DOHH2 (cell line): ENCODE results near the gene SNX3.

Source experiments
- H3F3A ChIP-seq: fragments of 200-600 bp; sonication (generic), shearing (Covaris generic); 2 replicates; pipeline ENCODE4 v1.6.0; 2016; ENCODE audit warnings: antibody characterized with exemption, mild to moderate bottlenecking; ENCODE audit not compliant: control insufficient read depth, insufficient read depth
- H3K27ac ChIP-seq: fragments of 200-600 bp; sonication (generic); 2 replicates; pipeline ENCODE4 v1.5.1; 2014; ENCODE audit warnings: low read depth, mild to moderate bottlenecking, low read length, moderate library complexity
- H3K27me3 ChIP-seq: fragments of 200-600 bp; sonication (generic); 2 replicates; pipeline ENCODE4 v1.6.1; 2014; ENCODE audit warnings: mild to moderate bottlenecking, low read length, mixed read lengths; ENCODE audit not compliant: control insufficient read depth
- H3K36me3 ChIP-seq: fragments of 200-600 bp; sonication (generic); 2 replicates; pipeline ENCODE4 v1.6.1; 2014; ENCODE audit warnings: mild to moderate bottlenecking, low read length, moderate library complexity, mixed read lengths; ENCODE audit not compliant: control insufficient read depth
- H3K4me1 ChIP-seq: fragments of 200-600 bp; sonication (generic); 2 replicates; pipeline ENCODE4 v1.6.1; 2014; ENCODE audit warnings: mild to moderate bottlenecking, low read length, mixed read lengths; ENCODE audit not compliant: control insufficient read depth
- H3K4me2 ChIP-seq: fragments of 200-600 bp; sonication (generic); 2 replicates; pipeline ENCODE4 v1.6.0; 2014; ENCODE audit warnings: mild to moderate bottlenecking, low read length, moderate library complexity
- H3K4me3 ChIP-seq: fragments of 200-600 bp; sonication (generic); 2 replicates; pipeline ENCODE4 v1.5.1; 2014; ENCODE audit warnings: mild to moderate bottlenecking, low read length, mixed read lengths
- H3K79me2 ChIP-seq: fragments of 200-600 bp; sonication (generic); 2 replicates; pipeline ENCODE4 v1.6.1; 2014; ENCODE audit warnings: mild to moderate bottlenecking, low read length, mixed read lengths; ENCODE audit not compliant: control insufficient read depth
- H3K9me2 ChIP-seq: fragments of 200-600 bp; sonication (generic); replicated peaks from 2 replicates; pipeline ENCODE4 v1.6.1; 2014; ENCODE audit warnings: mild to moderate bottlenecking, low read length, mixed read lengths; ENCODE audit not compliant: control insufficient read depth
- H3K9me3 ChIP-seq: fragments of 200-600 bp; sonication (generic); 2 replicates; pipeline ENCODE4 v1.6.1; 2014; ENCODE audit warnings: antibody characterized with exemption, low read length, mixed read lengths; ENCODE audit not compliant: control insufficient read depth, insufficient read depth
- H4K20me1 ChIP-seq: fragments of 200-600 bp; sonication (generic); 2 replicates; pipeline ENCODE4 v1.6.0; 2014; ENCODE audit warnings: low read depth, mild to moderate bottlenecking, antibody characterized with exemption, low read length, moderate library complexity; ENCODE audit not compliant: control insufficient read depth, insufficient read depth
- EZH2phosphoT487 ChIP-seq: fragments of 200-600 bp; sonication (generic); IDR thresholded peaks from 2 replicates; pipeline ENCODE4 v1.6.1; 2017; ENCODE audit warnings: borderline replicate concordance, mild to moderate bottlenecking, antibody characterized with exemption, low read length, moderate library complexity, mixed read lengths
- TF ChIP-seq, protein P1 (sequence below): fragments of 200-600 bp; sonication (generic); IDR thresholded peaks from one replicate; pipeline ENCODE4 v1.5.1; 2014; ENCODE audit warnings: antibody characterized with exemption, mild to moderate bottlenecking, low read depth, low read length; ENCODE audit not compliant: poor library complexity, severe bottlenecking

Gene SNX3

DNA sequence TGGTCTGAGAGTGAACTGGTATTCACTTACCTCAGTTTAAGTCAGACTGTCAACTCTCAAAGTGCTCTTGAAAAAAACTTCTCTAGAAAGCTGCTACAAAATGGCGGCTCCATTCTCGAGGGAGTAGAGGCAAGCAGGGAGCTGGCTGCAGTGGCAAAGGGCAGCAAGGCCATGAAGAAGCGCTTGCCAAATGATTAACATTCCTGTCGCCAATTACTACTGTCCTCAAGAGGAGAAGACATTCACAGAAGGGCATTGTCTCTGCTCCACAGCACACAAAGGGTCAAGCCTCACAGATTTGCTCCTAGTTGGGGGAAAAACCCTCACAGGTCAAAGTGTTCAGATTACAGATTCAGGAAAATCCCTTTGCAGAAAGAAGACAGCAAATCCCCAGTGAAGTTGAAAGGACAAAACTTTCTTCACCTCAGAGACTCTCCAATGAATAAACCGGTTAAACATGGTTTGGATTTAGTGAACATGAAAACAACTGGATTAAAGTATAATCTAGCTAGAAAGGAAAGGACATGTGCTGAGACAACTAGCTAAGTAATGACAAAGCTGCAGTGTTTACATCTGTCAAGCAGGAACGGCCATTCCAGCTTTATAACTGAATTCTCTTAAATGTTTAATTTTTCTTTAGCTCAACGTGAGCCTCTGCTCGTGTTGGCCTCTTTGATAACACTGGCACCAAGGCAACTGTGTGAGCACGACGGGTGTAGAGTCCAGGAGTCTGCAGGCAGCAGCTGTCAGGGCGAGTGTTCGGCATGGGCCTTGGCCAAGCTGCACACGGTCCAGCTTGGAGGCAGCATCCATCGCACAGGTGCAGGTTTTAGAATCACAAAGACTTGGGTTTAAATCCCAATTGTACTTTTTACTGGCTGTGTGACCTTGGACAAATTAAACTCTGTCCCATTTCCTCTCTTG, 57.4 kb downstream of the SNX3 start:
- no peak overlapping the region for H3K4me3 ChIP-seq
- no peaks in the 10 kb centered on the region for H3K9me3 ChIP-seq
- H3K27ac ChIP-seq = no peak overlapping the region
- no peaks in the 10 kb centered on the region for H3K27me3 ChIP-seq
- no peaks in the 10 kb centered on the region for H3K79me2 ChIP-seq
- H4K20me1 ChIP-seq = no peaks in the 10 kb centered on the region
- TF ChIP-seq EZH2phosphoT487 = no peak
- TF ChIP-seq, protein P1, sequence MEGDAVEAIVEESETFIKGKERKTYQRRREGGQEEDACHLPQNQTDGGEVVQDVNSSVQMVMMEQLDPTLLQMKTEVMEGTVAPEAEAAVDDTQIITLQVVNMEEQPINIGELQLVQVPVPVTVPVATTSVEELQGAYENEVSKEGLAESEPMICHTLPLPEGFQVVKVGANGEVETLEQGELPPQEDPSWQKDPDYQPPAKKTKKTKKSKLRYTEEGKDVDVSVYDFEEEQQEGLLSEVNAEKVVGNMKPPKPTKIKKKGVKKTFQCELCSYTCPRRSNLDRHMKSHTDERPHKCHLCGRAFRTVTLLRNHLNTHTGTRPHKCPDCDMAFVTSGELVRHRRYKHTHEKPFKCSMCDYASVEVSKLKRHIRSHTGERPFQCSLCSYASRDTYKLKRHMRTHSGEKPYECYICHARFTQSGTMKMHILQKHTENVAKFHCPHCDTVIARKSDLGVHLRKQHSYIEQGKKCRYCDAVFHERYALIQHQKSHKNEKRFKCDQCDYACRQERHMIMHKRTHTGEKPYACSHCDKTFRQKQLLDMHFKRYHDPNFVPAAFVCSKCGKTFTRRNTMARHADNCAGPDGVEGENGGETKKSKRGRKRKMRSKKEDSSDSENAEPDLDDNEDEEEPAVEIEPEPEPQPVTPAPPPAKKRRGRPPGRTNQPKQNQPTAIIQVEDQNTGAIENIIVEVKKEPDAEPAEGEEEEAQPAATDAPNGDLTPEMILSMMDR = no peak
- no peak overlapping the region for H3K4me2 ChIP-seq
- H3K4me1 ChIP-seq = no peaks in the 10 kb centered on the region
- no peaks in the 10 kb centered on the region for H3K9me2 ChIP-seq
- H3F3A ChIP-seq = peaks cover 7% of the 10 kb centered on the region; the same call in 1 of the 2 replicates
- H3K36me3 ChIP-seq = no peaks in the 10 kb centered on the region

DNA sequence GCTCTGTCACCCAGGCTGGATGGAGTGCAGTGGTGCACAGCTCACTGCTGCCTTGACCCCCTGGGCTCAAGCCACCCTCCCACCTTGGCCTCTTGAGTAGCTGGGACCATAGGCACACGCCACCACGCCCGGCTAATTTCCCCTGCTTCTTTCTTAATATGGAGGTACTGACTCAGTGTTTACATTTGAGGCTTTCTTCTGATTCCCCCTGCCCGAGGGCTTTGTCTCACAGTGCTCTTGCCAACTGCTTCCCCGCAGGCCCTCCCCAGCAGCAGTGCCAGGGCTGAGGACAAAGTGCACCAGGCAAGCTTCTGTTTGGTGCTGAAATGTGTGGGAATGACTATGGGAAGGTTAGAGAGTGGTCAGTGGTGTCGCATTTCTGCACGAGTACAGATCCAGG, 60.2 kb downstream of the SNX3 start:
- no peak for TF ChIP-seq EZH2phosphoT487
- TF ChIP-seq, protein P1 = no peak
- Histone ChIP-seq H3K9me3 (no peaks in the 10 kb centered on the region), H3K36me3 (no peaks in the 10 kb centered on the region), H3K4me3 (no peak overlapping the region), H3K27me3 (no peaks in the 10 kb centered on the region), H3K27ac (no peak overlapping the region), H3K4me2 (no peak overlapping the region), H4K20me1 (no peaks in the 10 kb centered on the region), H3K4me1 (no peaks in the 10 kb centered on the region), H3K9me2 (no peaks in the 10 kb centered on the region), H3F3A (peaks cover 7% of the 10 kb centered on the region; the same call in 1 of the 2 replicates), H3K79me2 (no peaks in the 10 kb centered on the region)

DNA sequence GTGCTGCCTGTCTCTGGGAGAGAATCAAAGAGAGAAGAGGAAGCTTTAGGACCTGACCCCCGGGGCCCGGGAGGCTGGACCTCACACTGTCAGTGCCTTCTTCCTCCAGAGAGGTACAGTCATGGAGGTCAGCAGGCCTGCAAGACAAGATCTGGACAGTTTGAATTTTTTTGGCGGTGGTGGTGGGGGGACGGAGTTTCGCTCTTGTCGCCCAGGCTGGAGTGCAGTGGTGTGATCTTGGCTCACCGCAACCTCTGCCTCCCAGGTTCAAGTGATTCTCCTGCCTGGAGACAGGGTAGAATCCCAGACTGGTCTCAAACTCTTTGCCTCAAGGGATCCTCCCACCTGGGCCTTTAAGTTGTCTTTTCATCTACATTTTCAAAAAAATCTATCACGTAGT, 60.7 kb downstream of the SNX3 start:
- Histone ChIP-seq H3K9me3 (no peaks in the 10 kb centered on the region), H4K20me1 (no peaks in the 10 kb centered on the region), H3K9me2 (no peaks in the 10 kb centered on the region), H3K4me1 (no peaks in the 10 kb centered on the region), H3K79me2 (no peaks in the 10 kb centered on the region), H3K4me2 (no peak overlapping the region), H3K27me3 (no peaks in the 10 kb centered on the region), H3K36me3 (no peaks in the 10 kb centered on the region), H3K4me3 (no peak overlapping the region), H3F3A (peaks cover 5% of the 10 kb centered on the region; the same call in 1 of the 2 replicates), H3K27ac (no peak overlapping the region)
- TF ChIP-seq, protein P1 = no peak
- TF ChIP-seq EZH2phosphoT487 = no peak
